SK-N-SH (cell line): ENCODE measurements around the gene SLC16A10. TPM values are rescaled to one million over a fixed set of nuclear protein-coding genes. Genes with fewer than 3 reads are reported as not detected.
"Not testable (repeated sequence)": the region's sequence is repeated elsewhere in the genome, so short reads cannot be mapped to it uniquely, and the experiment has no call there.

Experiments
- CTCF ChIA-PET: fragments of 300-600, 350-600 bp; formaldehyde crosslinking; extraction: SDS; loops from one replicate; lab custom pipeline; 2021; lab: Yijun Ruan, JAX
- POLR2A ChIA-PET: fragments of 350-600 bp; sonication (Branson Sonifier 250); formaldehyde crosslinking; extraction: SDS; loops from one replicate; lab custom pipeline; 2020; ENCODE audit warnings: antibody characterized with exemption, inconsistent platforms; lab: Yijun Ruan, JAX
- DNase-seq: peaks from one replicate; pipeline ENCODE4 v3.0.0; 2012
- H2AFZ ChIP-seq: fragments of 200-600 bp; sonication (generic); 2 replicates; pipeline ENCODE4 v1.8.1; 2016; ENCODE audit warnings: antibody characterized with exemption, mild to moderate bottlenecking, low read depth
- H3F3A ChIP-seq: fragments of 200-600 bp; sonication (generic); replicated peaks from 2 replicates; pipeline ENCODE3; 2016; ENCODE audit warnings: antibody characterized with exemption, mild to moderate bottlenecking; ENCODE audit not compliant: insufficient read depth
- H3K27ac ChIP-seq, 2 experiments: fragments of 200-500 bp in 1 of 2; fragments of 200-600 bp in 1 of 2; sonication (Bioruptor generic) in 1 of 2; sonication (generic), shearing (Covaris generic) in 1 of 2; 2 replicates each; pipeline versions ENCODE4 v1.5.1 to v1.6.1; 2014 to 2016; ENCODE audit warnings: low read depth in 2 of 2, inconsistent platforms in 1 of 2, low read length in 1 of 2, mild to moderate bottlenecking in 1 of 2, mixed read lengths in 1 of 2
- H3K27me3 ChIP-seq: fragments of 200-600 bp; sonication (generic), shearing (Covaris generic); 2 replicates; pipeline ENCODE4 v1.6.1; 2016; ENCODE audit warnings: mixed run types; ENCODE audit not compliant: insufficient read depth
- H3K36me3 ChIP-seq, 2 experiments: fragments of 200-500 bp in 1 of 2; fragments of 200-600 bp in 1 of 2; sonication (Bioruptor generic) in 1 of 2; sonication (generic) in 1 of 2; replicated peaks in 1 of 2; 2 replicates each; pipeline versions ENCODE3 to v1.5.1; 2014 to 2016; ENCODE audit warnings: low read length in 1 of 2, mild to moderate bottlenecking in 1 of 2; ENCODE audit not compliant: insufficient read depth in 2 of 2, control insufficient read depth in 1 of 2
- H3K4me1 ChIP-seq, 2 experiments: fragments of 200-500 bp in 1 of 2; fragments of 200-600 bp in 1 of 2; sonication (Bioruptor generic) in 1 of 2; sonication (generic), shearing (Covaris generic) in 1 of 2; 2 replicates each; pipeline versions ENCODE4 v1.5.1 to v1.6.1; 2014 to 2016; ENCODE audit warnings: low read depth in 1 of 2, low read length in 1 of 2, mixed run types in 1 of 2; ENCODE audit not compliant: insufficient read depth in 2 of 2, control insufficient read depth in 1 of 2
- H3K4me2 ChIP-seq: fragments of 200-600 bp; sonication (generic), shearing (Covaris generic); 2 replicates; pipeline ENCODE4 v1.6.1; 2017; ENCODE audit warnings: mixed run types
- H3K4me3 ChIP-seq, 2 experiments: fragments of 200-500 bp in 1 of 2; fragments of 200-600 bp in 1 of 2; sonication (Bioruptor generic) in 1 of 2; sonication (generic), shearing (Covaris generic) in 1 of 2; 2 replicates each; pipeline versions ENCODE4 v1.5.1 to v1.8.1; 2014 to 2016; ENCODE audit warnings: low read depth in 2 of 2, inconsistent platforms in 1 of 2, low read length in 1 of 2, mild to moderate bottlenecking in 1 of 2, mixed read lengths in 1 of 2, moderate library complexity in 1 of 2
- H3K79me2 ChIP-seq: fragments of 200-600 bp; sonication (generic); 2 replicates; pipeline ENCODE4 v1.8.1; 2017; ENCODE audit warnings: mild to moderate bottlenecking; ENCODE audit not compliant: insufficient read depth
- H3K9ac ChIP-seq: fragments of 200-600 bp; sonication (generic); 2 replicates; pipeline ENCODE4 v1.6.1; 2017; ENCODE audit warnings: mixed run types
- H3K9me2 ChIP-seq: fragments of 200-600 bp; sonication (generic); 2 replicates; pipeline ENCODE4 v1.6.1; 2017; ENCODE audit warnings: mixed run types
- H3K9me3 ChIP-seq: fragments of 200-600 bp; sonication (generic); 2 replicates; pipeline ENCODE4 v1.6.1; 2017; ENCODE audit warnings: mixed run types, mild to moderate bottlenecking, moderate library complexity
- H4K20me1 ChIP-seq: fragments of 200-600 bp; sonication (generic); 2 replicates; pipeline ENCODE4 v1.6.1; 2017; ENCODE audit warnings: mild to moderate bottlenecking, mixed run types; ENCODE audit not compliant: insufficient read depth
- CHD2 ChIP-seq: fragments of 150-350 bp; IDR thresholded peaks from 2 replicates; pipeline ENCODE4 v1.6.1; 2018; ENCODE audit warnings: low read length; ENCODE audit not compliant: partially characterized antibody
- ELF1 ChIP-seq: IDR thresholded peaks from 2 replicates; pipeline ENCODE4 v1.4.0; 2012
- EP300 ChIP-seq, 2 experiments: IDR thresholded peaks; 2 replicates each; pipeline versions ENCODE4 v1.4.0 to v1.6.1; 2012; ENCODE audit warnings: borderline replicate concordance in 1 of 2, low read depth in 1 of 2, low read length in 1 of 2
- FOXM1 ChIP-seq: IDR thresholded peaks from 2 replicates; pipeline ENCODE4 v1.4.0; 2012; ENCODE audit warnings: low read depth, mild to moderate bottlenecking
- MEF2A ChIP-seq: IDR thresholded peaks from 2 replicates; pipeline ENCODE4 v1.4.0; 2012; ENCODE audit warnings: low read depth, borderline replicate concordance
- NFIC ChIP-seq: IDR thresholded peaks from 2 replicates; pipeline ENCODE4 v1.4.0; 2012; ENCODE audit warnings: borderline replicate concordance
- NRF1 ChIP-seq: IDR thresholded peaks from 2 replicates; pipeline ENCODE4 v1.6.1; 2012; ENCODE audit warnings: low read depth, mild to moderate bottlenecking, low read length
- POLR2AphosphoS5 ChIP-seq: IDR thresholded peaks from 2 replicates; pipeline ENCODE4 v1.6.1; 2012; ENCODE audit warnings: low read depth, low read length
- RCOR1 ChIP-seq: fragments of 150-350 bp; IDR thresholded peaks from 2 replicates; pipeline ENCODE4 v1.6.1; 2017; ENCODE audit warnings: antibody characterized with exemption, low read length
- RFX5 ChIP-seq: IDR thresholded peaks from 2 replicates; pipeline ENCODE4 v1.6.1; 2012; ENCODE audit warnings: mild to moderate bottlenecking, improper control_type of control experiment, low read length
- RXRA ChIP-seq: IDR thresholded peaks from 2 replicates; pipeline ENCODE4 v1.4.0; 2012; ENCODE audit warnings: low read depth, mild to moderate bottlenecking, borderline replicate concordance
- SIN3A ChIP-seq: IDR thresholded peaks from 2 replicates; pipeline ENCODE4 v1.6.1; 2012; ENCODE audit warnings: low read depth, mild to moderate bottlenecking, low read length, moderate library complexity, borderline replicate concordance
- TCF12 ChIP-seq: IDR thresholded peaks from 2 replicates; pipeline ENCODE4 v1.4.0; 2012
- WGBS: methylation state at CpG from one replicate; pipeline ENCODE4 v1.1.6; 2017; ENCODE audit warnings: low lambda C conversion rate; 5-methylcytosine and 5-hydroxymethylcytosine counted together
- polyA plus RNA-seq, 3 experiments: library from polyadenylated mRNA; depleted of rRNA; stranded (reverse); fragments of >200 nt; gene quantifications; 2 replicates each; pipeline ENCODE4 v1.2.3, GENCODE V29; 2012
- TF ChIP-seq, protein P1 (sequence below): IDR thresholded peaks from 2 replicates; pipeline ENCODE4; 2012
- TF ChIP-seq, protein P2 (sequence below): fragments of 150-350 bp; IDR thresholded peaks from 2 replicates; pipeline ENCODE4 v1.6.1; 2016; ENCODE audit warnings: mild to moderate bottlenecking, low read depth, low read length
- TF ChIP-seq, protein P3 (sequence below): IDR thresholded peaks from 2 replicates; pipeline ENCODE4 v1.4.0; 2012; ENCODE audit warnings: low read depth
- TF ChIP-seq, protein P4 (sequence below): IDR thresholded peaks from 2 replicates; pipeline ENCODE4 v1.4.0; 2012; ENCODE audit warnings: low read depth, borderline replicate concordance

Gene SLC16A10
- polyA plus RNA-seq, 1 of the 3 experiments (the other 2 are of a cell fraction), result 0.12 TPM

DNA sequence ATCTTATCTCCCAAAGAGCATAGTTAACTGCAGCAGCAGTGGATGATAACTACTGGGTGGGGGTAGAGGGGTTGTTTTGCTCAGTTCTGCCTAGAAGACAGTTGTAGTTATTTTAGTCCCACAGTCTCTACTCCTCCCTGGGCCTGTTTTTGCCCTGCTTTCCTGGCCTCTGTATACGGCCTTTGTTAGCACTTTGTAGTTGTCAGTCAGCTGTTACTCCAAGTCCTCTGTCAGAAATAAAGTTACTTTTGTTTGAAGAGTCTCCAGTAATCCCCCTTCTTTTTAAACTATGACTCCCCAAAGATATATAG is 113.9 kb downstream of the SLC16A10 start (continued):
- TF ChIP-seq, protein P1, sequence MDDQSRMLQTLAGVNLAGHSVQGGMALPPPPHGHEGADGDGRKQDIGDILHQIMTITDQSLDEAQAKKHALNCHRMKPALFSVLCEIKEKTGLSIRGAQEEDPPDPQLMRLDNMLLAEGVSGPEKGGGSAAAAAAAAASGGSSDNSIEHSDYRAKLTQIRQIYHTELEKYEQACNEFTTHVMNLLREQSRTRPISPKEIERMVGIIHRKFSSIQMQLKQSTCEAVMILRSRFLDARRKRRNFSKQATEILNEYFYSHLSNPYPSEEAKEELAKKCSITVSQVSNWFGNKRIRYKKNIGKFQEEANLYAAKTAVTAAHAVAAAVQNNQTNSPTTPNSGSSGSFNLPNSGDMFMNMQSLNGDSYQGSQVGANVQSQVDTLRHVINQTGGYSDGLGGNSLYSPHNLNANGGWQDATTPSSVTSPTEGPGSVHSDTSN, result no peak

DNA sequence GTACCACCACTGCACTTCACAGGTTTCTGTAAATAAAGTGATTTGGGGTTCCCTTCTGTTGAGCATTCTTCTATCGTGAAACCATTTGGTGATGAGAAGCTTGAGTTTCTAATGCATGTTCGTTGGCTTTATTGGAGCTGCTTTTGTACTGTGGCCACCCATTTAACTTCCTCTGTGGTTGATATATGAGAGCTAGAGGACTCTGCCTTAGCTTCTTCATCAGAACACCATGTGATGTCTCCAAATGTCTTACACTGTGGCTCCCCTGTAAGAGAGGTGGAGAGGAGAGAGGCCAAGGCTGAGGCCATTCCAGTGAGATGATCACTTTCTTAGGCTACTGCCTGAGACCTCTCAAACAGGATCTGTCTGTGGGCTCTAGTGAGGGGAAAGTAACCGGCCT is 114.5 kb downstream of the SLC16A10 start:
- POLR2A ChIA-PET, result no interaction called here
- Histone ChIP-seq H2AFZ (no peak overlapping the region), H4K20me1 (no peaks in the 10 kb centered on the region), H3K4me2 (no peak overlapping the region), H3K9me3 (no peaks in the 10 kb centered on the region), H3K27ac (no peak overlapping the region), H3K4me3 (no peak overlapping the region), H3F3A (no peaks in the 10 kb centered on the region), H3K79me2 (no peaks in the 10 kb centered on the region), H3K9ac (no peak overlapping the region), H3K27me3 (no peaks in the 10 kb centered on the region), H3K4me1 (no peaks in the 10 kb centered on the region), H3K36me3 (no peaks in the 10 kb centered on the region), H3K9me2 (no peaks in the 10 kb centered on the region)
- CTCF ChIA-PET, result interaction anchor here (1.4 to 1.8 kb wide), 2 partner anchors 8 to 144 kb away, joined by 6 to 9 read pairs; no protein-coding TSS in a partner anchor
- WGBS, result 76% methylated on average over 2 of the region's 3 CpGs
- no peak for TF ChIP-seq NFIC
- no peak for TF ChIP-seq NRF1
- TF ChIP-seq, protein P2, sequence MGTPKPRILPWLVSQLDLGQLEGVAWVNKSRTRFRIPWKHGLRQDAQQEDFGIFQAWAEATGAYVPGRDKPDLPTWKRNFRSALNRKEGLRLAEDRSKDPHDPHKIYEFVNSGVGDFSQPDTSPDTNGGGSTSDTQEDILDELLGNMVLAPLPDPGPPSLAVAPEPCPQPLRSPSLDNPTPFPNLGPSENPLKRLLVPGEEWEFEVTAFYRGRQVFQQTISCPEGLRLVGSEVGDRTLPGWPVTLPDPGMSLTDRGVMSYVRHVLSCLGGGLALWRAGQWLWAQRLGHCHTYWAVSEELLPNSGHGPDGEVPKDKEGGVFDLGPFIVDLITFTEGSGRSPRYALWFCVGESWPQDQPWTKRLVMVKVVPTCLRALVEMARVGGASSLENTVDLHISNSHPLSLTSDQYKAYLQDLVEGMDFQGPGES, result no peak
- TF ChIP-seq TCF12, result no peak
- TF ChIP-seq CHD2, result no peak
- no peak for DNase-seq

DNA sequence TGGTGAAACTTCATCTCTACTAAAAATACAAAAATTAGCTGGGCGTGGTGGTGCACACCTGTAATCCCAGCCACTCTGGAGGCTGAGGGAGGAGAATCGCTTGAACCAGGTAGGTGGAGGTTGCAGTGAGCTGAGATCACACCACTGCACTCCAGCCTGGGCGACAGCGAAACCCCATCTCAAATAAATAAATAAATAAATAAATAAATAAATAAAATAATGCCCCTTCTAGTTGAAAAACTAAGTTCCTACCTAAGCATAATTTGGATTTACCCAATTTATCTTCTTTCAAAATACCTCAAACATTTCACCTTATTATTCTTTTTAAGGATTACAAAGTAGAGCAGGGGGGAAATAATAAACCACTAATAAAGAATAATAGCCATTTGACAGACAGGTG is 116.2 kb downstream of the SLC16A10 start:
- 93% methylated on average over 4 of the region's 4 CpGs for WGBS
- H3K9me3 ChIP-seq, H3F3A ChIP-seq, POLR2A ChIA-PET, H3K4me2 ChIP-seq, H3K9ac ChIP-seq, DNase-seq, H3K9me2 ChIP-seq, H3K4me3 ChIP-seq, H3K36me3 ChIP-seq, H3K79me2 ChIP-seq, H2AFZ ChIP-seq, H3K27me3 ChIP-seq, H4K20me1 ChIP-seq, H3K4me1 ChIP-seq, H3K27ac ChIP-seq: not testable (repeated sequence)
- CTCF ChIA-PET, result interaction anchor here (1.1 kb wide), 1 partner anchor 193 kb away, joined by 4 read pairs; no protein-coding TSS in a partner anchor

DNA sequence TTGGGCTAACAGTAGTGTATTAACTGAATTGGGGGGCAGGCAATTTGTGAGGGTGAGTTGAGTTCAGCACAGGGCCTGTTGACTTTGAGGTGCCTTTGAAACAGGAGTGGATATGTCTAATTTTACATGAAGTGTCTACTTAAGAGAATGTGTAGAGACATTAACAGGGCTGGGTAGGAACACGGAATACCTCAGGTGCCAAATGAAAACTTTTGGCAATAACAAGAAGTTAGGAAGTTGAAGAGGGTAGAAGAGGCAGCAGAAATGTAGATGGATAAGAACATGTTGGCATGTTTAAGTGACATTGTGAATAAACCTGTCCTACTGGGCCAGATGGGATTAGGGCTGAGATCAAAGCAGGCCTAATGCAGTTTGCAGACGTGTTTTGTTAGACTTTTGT is 117.0 kb downstream of the SLC16A10 start:
- Histone ChIP-seq H2AFZ (no peak overlapping the region), H4K20me1 (no peaks in the 10 kb centered on the region), H3K9me2 (no peaks in the 10 kb centered on the region), H3K9me3 (no peaks in the 10 kb centered on the region), H3K27ac (no peak overlapping the region), H3K9ac (no peak overlapping the region), H3K27me3 (no peaks in the 10 kb centered on the region), H3K4me2 (no peak overlapping the region), H3K4me3 (no peak overlapping the region), H3K4me1 (no peaks in the 10 kb centered on the region), H3K36me3 (no peaks in the 10 kb centered on the region), H3F3A (no peaks in the 10 kb centered on the region), H3K79me2 (no peaks in the 10 kb centered on the region)
- 96% methylated on average over 2 of the region's 2 CpGs for WGBS
- ChIA-PET POLR2A (no interaction called here), CTCF (interaction anchor here (2.1 kb wide), 1 partner anchor 146 kb away, joined by 9 read pairs; no protein-coding TSS in a partner anchor)
- no peak for TF ChIP-seq TCF12
- no peak for TF ChIP-seq EP300 (IDR thresholded peaks at IDR 0.05; ENCODE audit: borderline replicate concordance in 1 of 2, low read depth in 1 of 2, low read length in 1 of 2)
- TF ChIP-seq FOXM1, result no peak
- no peak for TF ChIP-seq CHD2
- TF ChIP-seq POLR2AphosphoS5, result no peak
- no peak for TF ChIP-seq MEF2A
- TF ChIP-seq, protein P3, sequence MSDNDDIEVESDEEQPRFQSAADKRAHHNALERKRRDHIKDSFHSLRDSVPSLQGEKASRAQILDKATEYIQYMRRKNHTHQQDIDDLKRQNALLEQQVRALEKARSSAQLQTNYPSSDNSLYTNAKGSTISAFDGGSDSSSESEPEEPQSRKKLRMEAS, result no peak
- TF ChIP-seq, protein P4, sequence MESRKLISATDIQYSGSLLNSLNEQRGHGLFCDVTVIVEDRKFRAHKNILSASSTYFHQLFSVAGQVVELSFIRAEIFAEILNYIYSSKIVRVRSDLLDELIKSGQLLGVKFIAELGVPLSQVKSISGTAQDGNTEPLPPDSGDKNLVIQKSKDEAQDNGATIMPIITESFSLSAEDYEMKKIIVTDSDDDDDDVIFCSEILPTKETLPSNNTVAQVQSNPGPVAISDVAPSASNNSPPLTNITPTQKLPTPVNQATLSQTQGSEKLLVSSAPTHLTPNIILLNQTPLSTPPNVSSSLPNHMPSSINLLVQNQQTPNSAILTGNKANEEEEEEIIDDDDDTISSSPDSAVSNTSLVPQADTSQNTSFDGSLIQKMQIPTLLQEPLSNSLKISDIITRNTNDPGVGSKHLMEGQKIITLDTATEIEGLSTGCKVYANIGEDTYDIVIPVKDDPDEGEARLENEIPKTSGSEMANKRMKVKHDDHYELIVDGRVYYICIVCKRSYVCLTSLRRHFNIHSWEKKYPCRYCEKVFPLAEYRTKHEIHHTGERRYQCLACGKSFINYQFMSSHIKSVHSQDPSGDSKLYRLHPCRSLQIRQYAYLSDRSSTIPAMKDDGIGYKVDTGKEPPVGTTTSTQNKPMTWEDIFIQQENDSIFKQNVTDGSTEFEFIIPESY, result no peak
- TF ChIP-seq ELF1, result no peak
- TF ChIP-seq RXRA, result no peak
- TF ChIP-seq RCOR1, result no peak
- TF ChIP-seq RFX5, result no peak
- TF ChIP-seq SIN3A, result no peak
- DNase-seq, result no peak
